DLD1 (cell line): ENCODE measurements around the gene ATG13.
"Not testable (repeated sequence)": the region's sequence is repeated elsewhere in the genome, so short reads cannot be mapped to it uniquely, and the experiment has no call there.

ENCODE experiments used
- in situ Hi-C: cut with HindIII; loops from 2 replicates; pipeline ENCODE4 v1.10.0; 2017; ENCODE audit warnings: low sequenced_read_pairs

The ATG13 gene

GRCh38 chr11:46617134-46617971 lies at the start of gene ATG13, which contains the start of gene HARBI1:
Gene ATG13 (plus strand): TSS chr11:46617553. CDS start chr11:46644292, 26,739 bp downstream.
Gene HARBI1 (minus strand): TSS chr11:46617227. CDS start chr11:46616237, 990 bp downstream.
- in situ Hi-C loops = no loop called here

- in situ Hi-C loops = no loop called here
Measured at GRCh38 chr11:46570790-46571398, 46.5 kb upstream of the ATG13 start.

- in situ Hi-C loops = no loop called here
Measured at GRCh38 chr11:46574656-46575055, 42.7 kb upstream of the ATG13 start.

GRCh38 chr11:46577058-46577457 lies 40.3 kb upstream of the ATG13 start:
- in situ Hi-C loops = no loop called here

GRCh38 chr11:46582588-46582987 lies 34.8 kb upstream of the ATG13 start:
- in situ Hi-C loops = no loop called here

DNA sequence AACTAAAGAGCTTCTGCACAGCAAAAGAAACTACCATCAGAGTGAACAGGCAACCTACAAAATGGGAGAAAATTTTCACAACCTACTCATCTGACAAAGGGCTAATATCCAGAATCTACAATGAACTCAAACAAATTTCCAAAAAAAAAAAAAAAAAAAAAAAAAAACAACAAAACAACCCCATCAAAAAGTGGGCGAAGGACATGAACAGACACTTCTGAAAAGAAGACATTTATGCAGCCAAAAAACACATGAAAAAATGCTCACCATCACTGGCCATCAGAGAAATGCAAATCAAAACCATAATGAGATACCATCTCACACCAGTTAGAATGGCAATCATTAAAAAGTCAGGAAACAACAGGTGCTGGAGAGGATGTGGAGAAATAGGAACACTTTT lies 33.8 kb upstream of the ATG13 start:
- in situ Hi-C loops = not testable (repeated sequence)

- in situ Hi-C loops = no loop called here
Measured at GRCh38 chr11:46588131-46588530, 29.2 kb upstream of the ATG13 start.

DNA sequence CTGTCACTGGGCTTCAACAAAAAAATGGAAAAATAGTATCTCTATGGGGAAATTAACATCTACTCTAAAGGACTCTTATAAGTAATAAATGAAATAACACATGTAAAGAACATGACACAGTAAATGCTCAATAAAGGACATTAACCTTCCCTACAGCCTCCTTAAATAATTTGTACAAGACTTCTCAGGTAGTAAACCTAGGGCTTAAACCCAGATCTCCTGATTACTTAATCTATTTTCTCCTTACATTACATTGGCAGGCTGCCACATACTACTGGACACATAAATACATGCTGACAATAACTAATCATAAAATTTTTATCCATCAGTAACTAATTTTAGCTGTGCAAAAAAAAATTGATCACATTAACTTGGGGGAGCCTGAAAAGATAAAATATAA lies 28.4 kb upstream of the ATG13 start:
- in situ Hi-C loops = no loop called here

DNA sequence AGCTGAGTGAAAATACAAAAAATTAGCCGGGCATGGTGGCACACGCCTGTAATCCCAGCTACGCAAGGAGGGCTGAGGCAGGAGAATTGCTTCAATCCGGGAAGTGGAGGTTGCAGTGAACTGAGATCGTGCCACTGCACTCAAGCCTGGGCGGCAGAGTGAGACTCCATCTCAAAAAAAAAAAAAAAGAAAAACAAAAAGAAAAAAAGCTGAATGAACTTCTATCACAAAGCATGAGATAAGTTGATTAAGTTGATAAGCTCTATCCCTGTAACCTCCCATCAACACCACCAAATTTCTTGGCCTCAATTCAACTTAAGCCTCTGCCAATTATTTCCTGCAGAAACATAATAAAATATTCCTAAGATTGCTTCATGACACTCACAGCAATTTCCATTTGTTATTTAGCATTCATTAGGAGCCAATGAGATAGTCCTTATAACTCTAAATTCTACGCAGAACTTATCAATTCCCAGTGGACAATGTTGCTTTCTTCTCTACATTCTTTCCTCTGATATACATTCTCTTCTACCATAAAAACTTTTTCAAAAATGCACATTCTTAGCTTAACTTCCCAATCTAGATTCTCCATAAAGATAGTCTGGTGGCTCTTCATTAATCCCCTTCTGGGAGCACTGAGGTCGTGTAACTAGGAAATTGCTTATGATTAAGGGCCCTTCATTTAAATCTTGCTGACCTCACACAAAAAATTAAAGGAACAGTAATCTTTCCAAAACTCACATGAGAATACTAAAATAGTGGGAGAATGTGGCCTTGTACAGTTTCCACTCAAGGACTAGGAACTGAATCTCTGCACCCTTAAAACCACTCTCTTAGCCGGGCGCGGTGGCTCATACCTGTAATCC lies 26.4 kb upstream of the ATG13 start:
- in situ Hi-C loops = no loop called here

DNA sequence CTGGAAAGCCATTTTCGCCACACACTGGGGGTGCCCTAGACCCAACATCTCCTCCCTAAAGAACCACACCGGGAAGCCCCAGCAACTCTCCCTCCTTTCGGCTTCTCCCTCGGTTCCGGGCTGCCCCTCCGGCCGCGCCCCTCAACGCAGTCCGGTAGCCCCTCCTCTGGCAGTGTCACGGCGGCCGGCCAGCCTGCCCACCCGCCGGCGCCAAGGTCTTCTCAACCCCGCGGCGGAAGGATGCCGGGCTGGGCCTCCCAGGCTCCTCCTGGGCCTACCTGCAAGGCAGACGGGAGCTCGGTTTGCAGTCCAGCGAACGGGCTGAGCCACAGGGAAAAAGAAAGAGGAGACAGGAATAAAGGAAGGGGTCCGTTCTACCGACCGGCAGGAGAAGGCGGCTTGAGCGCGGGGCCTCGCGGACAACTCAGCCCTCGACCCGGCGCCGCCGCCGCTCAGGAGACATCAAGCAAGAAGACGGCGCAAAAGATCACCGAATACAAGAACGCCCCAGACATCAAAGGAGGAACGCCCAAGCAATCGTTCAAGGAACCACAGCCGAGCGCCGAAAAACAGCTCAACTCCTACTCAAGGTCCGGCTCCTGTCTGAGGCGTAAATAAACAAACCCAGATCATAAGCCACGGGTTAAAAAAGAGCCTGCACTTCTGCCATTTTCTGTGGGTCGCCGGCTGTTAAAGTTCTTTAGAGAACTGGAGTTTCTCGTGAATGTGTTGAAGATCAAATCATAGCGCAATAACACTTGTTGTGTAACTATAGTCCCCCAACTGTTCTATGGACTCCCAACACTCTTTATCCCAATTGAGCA lies 23.6 kb upstream of the ATG13 start, which contains the start of gene AMBRA1:
AMBRA1 (minus strand) TSS at position 474 of the 824 bp plus-strand sequence. CDS start 45,643 bp downstream, outside the sequence.
- in situ Hi-C loops = no loop called here

GRCh38 chr11:46594374-46594700 lies 23.0 kb upstream of the ATG13 start:
- in situ Hi-C loops = no loop called here

DNA sequence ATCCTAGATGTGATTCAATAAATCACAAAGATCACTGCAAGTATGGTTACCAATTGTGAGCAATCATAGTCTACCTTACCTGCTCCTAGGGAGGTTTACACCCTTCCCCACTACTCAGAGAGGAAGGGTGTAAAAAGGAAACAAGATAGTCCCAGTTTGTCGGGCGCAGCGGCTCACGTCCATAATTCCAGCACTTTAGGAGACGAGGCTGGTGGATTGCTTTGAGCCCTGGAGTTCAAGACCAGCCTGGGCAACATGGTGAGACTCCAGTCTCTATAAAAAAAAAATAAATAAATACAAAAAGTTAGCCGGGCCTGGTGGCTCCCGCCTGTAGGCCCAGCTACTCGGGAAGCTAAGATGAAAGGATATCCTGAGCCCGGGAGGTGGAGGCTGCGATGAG lies 22.6 kb upstream of the ATG13 start:
- in situ Hi-C loops = no loop called here

DNA sequence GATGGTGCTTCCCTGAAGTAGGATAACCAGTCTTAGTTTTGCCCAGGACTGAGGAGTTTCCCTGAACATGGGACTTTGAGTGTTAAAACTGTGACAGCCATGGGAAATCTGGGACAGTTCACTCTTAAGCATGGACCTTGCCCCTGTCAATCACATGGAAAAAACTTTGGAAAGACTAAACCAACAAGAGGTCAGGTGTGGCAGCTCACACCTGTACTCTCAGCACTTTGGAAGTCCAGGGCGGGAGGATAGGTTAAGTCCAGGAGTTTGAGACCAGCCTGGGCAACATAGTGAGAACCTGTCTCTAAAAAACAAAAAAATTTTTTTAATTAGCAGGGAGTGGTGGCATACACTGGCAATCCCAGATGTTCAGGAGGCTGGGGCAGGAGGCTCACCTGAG lies 20.2 kb upstream of the ATG13 start:
- in situ Hi-C loops = no loop called here

DNA sequence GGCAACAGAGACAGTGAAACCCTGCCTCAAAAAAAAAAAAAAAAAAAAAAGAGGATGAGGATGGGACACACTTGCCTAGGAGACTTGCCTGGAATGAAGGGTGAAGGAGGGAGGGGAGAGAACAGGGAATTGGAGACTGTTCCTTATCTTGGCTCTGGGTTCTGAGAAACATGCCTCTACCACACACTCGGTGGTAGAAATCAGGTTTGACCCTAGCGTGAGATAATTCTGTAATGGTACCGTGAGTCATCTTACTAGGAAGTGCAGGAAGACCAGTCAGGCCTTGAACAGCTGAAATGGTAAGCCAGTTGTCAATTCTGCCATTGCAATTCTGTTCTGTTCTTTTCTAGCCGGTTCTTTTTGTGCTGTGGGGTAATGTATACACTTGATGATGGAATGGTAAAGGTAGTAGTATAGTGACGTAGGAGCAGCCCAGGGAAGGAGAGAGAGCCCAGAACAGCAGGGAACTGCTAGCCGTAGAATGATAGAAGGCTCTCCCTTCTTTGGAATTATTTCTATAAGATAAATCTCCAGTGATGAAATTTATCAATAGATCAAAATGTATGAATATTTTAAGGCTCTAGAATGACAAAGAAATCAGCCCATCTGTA lies 19.6 kb upstream of the ATG13 start:
- in situ Hi-C loops = no loop called here

DNA sequence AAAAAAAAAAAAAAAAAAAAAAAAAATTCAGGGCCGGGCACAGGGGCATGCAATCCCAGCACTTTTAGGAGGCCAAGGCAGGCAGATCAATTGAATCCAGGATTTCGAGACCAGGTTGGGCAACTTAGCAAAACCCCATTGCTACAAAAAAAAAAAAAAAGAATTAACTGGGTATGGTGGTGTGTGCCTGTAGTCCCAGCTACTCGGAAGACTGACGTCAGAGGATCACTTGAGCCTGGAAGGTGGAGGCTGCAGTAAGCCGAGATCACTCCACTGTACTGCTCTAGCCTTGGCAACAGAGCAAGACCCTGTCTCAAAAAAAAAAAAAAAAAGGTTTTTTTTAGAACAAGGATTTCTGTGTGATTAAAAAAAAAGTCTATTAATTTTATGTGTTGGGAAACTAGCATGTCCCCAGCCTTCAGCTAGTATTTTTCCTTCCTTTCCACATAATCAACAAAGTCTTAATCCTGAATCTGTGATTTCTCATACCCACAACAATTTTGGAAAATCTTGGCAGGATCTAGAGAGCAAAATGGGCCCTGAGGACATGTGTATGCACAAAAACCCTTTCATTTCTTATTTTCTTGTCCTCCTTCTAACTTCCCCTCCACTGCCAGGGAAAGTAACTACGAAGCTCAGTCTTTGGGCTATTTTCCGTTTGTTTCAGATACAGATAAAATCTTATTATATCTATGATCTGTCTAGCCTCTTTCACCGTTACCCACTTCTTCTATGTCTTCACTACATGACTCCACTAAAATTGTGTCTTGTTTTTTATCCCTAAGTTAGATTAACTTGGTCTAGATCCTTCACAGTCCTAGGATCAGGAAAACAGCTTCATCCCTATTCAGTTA lies 17.8 kb upstream of the ATG13 start:
- in situ Hi-C loops = no loop called here

DNA sequence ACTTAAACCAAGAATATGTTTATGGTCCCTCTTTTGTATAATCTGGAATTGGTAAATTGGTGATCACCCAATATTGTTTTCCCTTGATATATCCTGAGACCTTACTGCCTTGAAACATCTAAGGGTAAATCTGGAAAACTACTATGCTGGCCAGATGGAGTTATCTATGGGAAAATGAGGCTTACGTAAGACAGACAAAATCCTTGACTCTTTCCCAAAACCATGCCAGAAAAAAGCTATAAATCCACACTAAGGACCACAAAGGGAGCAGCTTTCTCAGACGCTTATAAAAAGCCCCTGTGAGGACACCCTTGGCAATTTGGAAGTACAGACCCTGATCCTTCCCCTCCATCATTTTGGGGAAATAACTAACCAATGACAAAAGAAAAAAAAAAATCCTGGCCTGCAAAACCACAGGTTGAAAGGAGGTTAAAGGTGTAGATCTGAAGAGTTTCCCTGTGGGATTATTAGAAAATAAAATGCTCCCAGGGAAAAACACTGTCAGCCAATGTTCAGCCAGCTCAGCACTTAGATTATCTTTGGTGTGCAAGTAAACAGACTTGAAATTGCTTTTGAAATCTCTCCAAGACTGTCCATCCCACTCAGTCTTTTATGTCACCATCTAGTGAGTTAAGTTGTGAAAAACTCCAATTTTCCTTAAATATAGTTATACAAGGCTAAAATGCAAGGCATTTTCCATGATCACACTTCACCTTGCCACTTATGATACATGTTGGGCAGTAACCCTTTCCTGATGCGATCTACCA lies 17.0 kb upstream of the ATG13 start:
- in situ Hi-C loops = no loop called here

GRCh38 chr11:46601129-46601528 lies 16.2 kb upstream of the ATG13 start:
- in situ Hi-C loops = no loop called here

DNA sequence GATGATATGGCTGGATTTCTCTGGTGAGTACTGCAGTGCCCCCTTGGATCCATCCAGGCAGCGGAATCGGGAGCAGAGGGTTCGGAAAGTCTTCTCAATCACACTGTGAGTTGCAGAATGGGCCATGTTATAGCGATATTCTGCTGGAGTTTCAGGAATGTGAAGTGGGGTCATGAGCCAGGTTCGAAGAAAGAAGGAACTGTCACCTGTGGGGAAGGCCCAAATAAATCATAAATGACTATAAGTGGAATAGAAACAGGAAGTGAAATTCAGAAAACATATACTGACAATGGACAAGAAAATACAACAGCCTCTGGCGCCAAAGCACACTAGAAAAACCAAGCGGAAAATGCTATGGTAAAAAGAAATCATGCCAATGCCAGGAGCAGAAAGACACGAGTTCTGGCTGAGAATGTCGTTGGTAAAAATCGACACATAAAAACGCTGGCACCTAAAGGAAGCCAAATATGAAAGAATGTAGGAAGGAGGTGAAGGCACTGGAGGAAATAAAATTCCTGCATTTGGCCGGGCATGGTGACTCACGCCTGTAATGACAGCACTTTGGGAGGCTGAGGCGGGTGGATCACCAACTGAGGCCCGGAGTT lies 13.5 kb upstream of the ATG13 start:
- in situ Hi-C loops = no loop called here
